SHP77 treated with DMSO at 0.1 percent for 48 hours (cell line): ENCODE measurements around the gene FBXO11.
A peak's percentile ranks its signal among the peaks of the same experiment; 100 is the strongest.

ENCODE experiments used
- DNase-seq: peaks from one replicate; lab custom pipeline; 2025; lab: John Stamatoyannopoulos, UW

The FBXO11 gene

DNA sequence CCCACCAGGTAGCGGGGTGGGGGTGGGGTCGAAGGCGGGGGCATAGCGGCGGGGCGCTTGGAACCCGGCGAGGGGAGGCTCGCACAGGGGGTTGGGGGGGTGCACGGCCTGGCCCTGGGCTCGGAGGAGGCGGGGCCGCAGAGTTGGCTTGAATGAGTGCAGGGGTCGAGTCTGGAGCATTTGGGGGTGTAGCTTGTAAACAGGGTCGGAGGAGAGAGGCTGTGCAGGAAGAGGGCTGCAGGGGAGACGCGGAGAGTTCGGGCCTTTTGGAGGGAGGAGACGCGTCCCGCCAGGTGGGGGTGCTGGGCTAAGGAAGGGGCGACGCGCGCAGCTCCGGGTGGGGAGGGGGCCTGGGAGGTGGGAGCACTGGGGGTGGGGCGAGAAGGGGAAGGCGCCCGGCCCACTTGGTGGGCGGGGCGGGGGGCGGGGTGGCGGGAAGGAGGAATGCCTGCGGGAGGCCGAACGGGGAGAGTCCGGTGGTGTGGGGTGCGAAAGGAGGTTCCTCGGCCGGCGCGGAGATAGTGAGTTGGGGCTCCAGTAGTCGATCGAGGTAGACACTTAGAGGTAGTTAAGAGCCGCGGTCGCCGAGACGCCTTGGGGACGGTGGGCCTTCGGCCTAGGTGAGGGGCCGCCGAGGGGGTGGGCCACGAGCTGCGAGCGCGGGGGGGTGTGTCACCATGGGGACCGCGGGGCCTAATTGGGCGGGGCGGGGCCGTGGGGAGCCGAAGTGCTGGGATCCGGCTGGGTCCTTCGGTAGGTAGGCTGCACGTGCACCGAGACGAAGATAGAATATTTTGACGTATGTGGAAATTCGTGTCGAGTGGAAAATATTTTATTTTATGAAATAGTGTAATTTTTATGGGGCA, 122.6 kb downstream of the FBXO11 start:
- DNase-seq: peak; percentile 33

- DNase-seq: peak; percentile 82
Observed at GRCh38 chr2:47782671-47783485, 123.4 kb downstream of the FBXO11 start, which contains the start of gene MSH6. MSH6 (plus strand) TSS chr2:47783145; CDS start chr2:47783234, 89 bp downstream.

DNA sequence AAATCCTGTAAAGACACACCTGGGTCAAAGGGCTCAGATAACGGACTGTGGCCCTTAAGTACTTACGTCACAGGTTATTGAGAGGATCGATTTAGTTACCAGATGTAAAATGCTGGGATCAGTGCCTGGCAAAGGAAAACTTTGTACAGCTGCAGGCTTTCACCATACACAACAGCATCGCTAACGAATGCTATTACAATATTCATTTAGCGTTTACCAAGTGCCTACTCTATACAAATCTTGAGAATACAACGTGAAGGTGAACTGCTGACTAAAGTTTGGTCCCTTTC, 124.0 kb downstream of the FBXO11 start:
- peak; percentile 71 for DNase-seq

GRCh38 chr2:47779426-47779790, 126.9 kb downstream of the FBXO11 start:
- DNase-seq: no peak

DNA sequence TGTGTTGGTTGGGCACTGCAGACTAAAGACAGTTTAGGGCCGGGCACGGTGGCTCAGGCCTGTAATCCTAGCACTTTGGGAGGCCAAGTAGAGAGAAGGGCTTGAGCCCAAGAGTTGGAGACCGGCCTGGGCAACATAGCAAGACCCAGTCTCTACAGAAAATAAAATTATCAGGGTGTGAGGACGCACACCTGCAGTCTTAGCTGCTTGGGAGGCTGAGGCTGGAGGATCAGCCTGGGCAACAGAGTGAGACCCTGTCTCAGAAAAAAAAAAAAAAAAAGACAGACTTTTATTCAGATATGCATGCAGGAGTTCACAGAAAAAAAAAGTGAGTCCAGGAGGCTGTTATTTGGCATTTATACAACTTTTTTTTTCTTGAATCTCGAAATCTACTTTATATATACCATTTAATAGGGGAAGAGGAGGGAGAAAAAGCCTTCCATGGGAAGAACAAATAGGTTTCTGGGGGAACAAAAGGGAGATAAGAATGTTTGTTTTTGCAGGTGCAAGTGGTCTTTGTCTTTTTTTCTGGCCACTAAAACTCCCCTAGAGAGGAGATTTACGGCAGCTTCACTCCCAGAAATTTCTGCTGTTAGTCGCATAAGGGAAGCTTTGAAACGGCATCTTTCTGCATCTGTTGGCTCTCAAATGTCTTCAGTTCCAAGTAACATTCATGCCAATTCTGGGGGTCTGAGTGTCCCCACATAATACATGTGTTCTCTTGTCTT, 127.4 kb downstream of the FBXO11 start:
- no peak for DNase-seq

DNA sequence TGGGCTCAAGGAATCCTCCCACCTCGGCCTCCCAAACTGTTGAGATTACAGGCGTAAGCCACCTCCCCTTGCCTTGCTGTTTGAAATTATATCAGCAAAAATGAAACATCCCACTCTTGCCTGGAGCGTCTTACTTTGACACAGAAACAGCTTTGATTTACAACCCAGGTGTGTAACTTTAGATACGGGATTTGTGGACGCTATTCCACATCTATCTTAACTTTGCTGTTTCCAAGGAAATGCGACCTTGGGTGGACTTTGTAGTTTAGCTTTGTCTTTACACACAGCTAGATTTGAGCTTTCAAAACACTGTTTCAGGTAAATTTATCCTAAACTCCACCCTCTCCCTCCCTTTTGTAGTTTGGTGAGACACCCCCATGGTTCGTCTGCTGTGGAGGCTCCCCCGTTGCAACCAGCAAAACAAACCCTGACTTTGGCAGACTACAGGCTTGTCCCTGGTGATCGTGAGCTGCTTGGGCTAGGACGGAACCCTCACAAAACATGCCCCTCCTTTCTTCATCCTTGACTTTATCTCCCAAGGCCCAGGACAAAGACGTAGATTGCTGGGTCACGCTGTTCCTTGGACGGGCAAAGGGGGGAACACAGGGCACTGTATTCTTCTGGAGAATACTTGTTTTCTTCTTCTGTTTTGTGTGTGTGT, 128.9 kb downstream of the FBXO11 start:
- no peak for DNase-seq

- DNase-seq: no peak
Observed at GRCh38 chr2:47774567-47774966, 131.7 kb downstream of the FBXO11 start.

DNA sequence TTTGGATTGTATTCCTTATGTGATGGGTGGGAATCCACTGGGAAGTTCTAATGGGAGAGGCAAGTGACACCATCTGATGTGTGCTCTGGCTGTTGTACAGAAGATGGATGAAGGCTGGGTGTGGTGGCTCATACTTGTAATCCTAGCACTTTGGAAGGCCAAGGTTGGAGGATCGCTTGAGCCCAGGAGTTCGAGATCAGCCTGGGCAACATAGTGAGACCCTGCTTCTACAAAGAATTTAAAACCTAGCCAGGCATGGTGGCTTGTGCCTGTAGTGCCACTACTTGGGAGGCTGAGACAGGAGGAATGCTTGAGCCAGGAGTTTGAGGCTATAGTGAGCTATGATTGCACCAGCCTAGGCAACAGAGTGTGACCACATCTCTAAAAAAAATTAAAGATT, 134.0 kb downstream of the FBXO11 start:
- no peak for DNase-seq

- no peak for DNase-seq
Observed at GRCh38 chr2:47771211-47771610, 135.1 kb downstream of the FBXO11 start.

DNA sequence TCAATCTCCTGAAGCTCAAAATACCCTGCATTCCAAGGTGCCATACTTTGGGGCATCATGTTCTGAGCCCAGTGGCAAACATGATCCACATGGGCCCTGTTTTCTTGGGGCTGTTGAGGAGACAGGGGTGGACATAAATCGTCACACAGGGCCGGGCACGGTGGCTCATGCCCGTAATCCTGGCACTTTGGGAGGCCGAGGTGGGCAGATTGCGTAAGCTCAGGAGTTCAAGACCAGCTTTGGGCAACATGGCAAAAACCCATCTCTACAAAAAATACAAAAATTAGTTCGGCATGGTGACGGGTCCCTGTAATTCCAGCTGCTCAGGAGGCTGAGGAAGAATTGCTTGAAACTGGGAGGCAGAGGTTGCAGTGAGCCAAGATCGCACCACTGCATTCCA, 137.0 kb downstream of the FBXO11 start:
- DNase-seq: no peak

DNA sequence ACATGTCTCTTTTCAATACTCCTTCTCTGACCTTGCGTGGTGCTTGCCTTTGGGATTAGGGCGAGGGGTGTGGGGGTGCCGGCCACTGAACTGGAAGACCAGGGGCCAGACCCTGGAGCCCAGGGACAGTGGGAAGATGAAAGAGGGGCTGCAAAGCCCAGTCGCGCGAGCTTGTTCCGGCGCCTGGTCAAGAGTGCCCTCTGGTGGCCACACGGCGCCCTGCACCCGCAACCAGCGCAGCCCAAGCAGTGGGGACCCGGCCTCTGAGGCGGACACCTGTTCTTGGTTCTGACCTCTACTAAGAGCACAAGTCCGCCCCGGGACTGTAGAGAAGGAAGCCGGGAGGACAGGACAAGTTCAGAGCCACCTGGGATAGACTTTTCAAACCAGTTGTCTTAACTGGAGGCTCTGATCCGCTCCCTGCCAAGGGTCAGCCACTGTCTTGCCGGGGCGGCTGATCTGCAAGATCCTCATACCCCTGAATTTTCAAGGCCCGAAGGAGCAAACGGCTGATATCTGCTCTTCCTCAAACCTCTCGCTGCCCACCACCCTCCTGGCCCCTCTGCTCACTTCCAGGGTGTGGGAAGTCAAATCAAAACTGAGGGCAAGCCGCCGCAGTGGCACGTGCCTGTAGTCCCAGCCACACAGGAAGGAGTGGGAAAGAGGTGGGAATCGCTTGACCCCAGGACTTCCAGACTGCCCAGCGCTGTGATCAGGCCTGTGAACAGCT, 138.3 kb downstream of the FBXO11 start:
- DNase-seq: peak; percentile 21

- no peak for DNase-seq
Observed at GRCh38 chr2:47767497-47767844, 138.8 kb downstream of the FBXO11 start.

- no peak for DNase-seq
Observed at GRCh38 chr2:47751856-47752414, 154.4 kb downstream of the FBXO11 start.

GRCh38 chr2:47747878-47748277, 158.4 kb downstream of the FBXO11 start:
- no peak for DNase-seq

- DNase-seq: no peak
Observed at GRCh38 chr2:47744074-47744473, 162.2 kb downstream of the FBXO11 start.

- no peak for DNase-seq
Observed at GRCh38 chr2:47741637-47742036, 164.7 kb downstream of the FBXO11 start.

GRCh38 chr2:47741101-47741500, 165.2 kb downstream of the FBXO11 start:
- no peak for DNase-seq
